Stimulated activated CD8-positive, alpha-beta memory T cell treated with anti-CD3 and anti-CD28 coated beads, Interleukin-12 subunit alpha, Interleukin-12 subunit beta, amount 100 ng/mL, for 4 hours (primary cell): ENCODE measurements around the gene MESD.
A peak's percentile ranks its signal among the peaks of the same experiment; 100 is the strongest.

ENCODE experiments used
- DNase-seq: peaks from one replicate; pipeline ENCODE4 v3.0.0-alpha.2; 2020; ENCODE audit warnings: low read depth

MESD gene

DNA sequence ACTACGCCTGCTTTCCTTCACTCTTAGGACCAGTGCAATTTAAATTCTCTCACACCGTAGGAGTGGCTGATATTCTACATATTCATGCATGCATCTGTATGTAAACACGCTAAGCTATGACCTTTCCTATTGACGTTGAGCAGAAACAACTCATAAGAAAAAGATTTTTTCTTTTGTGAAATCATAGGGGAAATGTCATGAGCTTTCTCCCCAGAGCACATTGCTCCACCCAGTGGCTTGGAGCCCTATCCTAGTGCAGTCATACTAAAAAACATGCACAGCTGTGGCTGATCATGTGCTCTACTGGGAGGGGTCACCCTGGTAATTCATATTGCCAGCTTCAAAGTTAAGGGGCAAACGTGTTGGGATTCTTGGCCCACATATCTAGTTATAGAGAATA lies 1.8 kb upstream of the MESD start:
- no peak for DNase-seq

DNA sequence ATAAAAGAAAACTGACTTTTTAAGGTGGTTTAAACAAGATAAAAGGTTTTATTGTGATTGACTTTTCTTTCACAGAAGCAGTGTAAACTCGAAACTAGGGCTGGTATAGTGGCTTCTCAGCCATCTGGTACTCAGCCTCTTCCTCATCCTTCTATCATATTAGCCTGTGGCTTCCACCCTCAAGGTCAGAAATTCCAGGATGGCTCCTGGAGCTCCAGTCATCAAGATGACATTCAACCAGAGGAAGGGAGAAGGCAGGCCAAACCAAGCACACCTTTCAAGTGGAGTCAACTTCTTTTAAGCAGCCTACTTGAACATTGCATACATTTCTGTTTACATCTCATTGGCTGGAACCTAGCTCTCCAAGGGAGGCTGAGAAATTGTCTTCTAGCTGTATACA lies 1.3 kb upstream of the MESD start:
- no peak for DNase-seq

DNA sequence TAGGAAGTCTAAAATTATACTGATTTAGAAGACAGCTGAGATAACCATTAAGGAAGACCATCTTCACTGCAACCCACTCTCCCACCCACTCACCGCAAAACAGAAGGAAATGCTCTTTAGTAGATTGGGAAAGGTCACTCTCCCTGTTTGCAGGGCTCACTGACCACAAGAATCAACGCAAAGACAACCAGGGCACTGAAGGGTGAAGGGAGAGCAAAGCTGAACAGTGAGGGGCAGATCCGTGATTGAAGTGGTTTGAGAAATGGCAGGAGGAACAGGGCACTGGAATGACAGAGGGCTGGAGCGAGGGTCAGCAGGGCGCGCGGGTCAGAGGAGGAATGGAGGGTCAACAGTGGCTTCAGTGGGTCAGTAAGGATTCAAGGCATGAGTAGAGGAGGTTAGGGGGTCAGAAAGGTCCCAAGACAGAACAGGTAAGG lies 520 bp downstream of the MESD start:
- DNase-seq = no peak

DNA sequence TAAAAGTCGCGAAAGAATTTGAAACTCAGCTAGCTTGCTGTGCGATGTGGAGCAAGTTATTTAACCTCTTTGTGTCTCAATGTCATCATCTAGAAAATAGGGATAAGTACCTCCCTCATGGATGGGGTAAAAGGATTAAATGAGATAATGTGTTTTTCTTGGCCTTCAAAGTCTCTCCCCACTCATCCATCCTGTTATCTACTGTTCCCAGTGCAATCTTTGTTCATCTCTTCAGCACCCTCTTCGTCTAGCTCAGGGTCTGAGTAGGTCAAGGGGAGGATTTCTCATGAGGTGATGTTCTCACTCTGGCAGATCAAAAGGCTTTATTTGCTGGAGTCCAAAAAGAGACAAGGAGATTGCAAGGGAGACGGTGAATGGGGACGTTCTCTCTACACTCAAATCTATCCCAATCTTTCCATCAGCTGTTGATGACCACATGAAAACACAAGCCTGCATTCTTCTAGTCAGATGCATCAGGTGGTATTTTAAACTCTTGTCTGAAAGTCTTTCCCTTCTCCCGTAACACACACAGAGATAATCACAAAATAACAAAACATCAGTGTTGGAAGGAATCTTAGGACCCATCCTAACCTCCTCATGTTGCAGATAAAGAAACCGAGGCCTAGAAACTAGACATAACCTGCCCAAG lies 1.3 kb downstream of the MESD start:
- DNase-seq = no peak

DNA sequence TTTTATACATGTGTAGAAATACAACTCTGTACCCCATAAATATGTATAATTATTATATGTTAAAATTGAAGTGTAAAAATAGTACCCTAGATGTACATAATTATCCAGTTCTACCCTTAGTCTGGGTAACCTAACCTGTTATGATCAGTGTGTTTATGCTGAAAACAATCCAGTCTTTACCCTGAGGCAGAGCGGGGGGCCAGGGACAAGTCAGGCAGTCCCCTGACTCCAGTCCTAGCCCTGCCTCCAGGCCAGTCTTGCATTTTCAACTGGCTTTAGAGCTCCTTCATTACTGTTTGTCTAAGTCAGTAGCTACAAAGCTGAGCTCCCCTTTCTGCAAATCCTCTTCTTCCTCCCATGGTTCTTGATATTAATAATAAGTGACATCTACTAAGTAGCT lies 3.1 kb downstream of the MESD start:
- DNase-seq = no peak

DNA sequence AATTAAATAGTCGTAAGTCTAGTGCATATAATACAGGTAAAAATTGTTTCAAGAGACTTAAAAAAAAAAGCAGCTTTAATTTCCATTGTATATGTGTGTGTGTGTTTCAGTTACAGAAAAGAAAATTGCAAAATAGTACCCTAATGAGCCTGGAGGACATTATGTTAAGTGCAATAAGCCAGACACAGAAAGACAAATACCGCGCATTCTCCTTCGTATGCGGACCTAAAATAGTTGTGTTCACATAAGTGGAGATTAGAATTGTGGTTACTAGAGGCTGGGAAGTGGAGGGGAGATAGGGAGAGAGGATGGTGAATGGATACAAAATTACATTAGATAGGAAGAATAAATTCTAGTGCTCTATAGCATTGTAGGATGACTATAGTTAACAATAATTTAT lies 3.6 kb downstream of the MESD start:
- no peak for DNase-seq

DNA sequence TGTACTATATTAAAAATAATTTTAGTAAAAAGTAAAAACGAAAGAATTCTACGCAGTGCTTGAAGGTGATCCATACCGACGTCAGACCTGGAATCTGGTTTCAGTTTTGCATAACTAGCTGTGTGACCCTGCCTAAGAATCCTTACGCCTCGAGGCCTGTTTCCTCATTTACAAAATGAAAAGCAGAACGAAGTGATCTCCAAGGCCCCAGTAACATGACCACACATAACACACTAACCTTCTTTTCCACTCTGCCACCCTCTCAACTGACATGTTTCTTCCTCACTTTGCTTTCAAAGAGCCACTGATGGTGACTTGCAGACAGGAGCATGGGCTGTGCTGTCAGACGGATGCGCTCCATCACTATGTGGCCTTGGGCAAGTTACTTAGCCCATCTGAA lies 4.8 kb downstream of the MESD start:
- DNase-seq = no peak

DNA sequence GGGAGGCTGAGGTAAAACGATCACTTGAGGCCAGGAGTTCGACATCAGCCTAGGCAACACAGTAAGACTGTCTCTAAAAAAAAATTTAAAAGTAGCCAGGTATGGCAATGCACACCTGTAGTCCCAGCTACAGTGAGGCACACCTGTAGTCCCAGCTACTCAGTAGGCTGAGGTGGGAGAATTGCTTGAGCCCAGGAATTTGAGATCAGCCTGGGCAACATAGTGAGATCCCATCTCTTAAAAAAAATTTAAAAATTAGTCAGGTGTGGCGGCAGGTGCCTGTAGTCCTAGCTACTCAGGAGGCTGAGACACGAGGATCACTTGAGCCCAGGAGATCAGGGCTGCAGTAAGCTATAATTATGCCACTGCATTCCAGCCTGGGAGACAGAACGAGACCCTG lies 6.8 kb downstream of the MESD start:
- no peak for DNase-seq

DNA sequence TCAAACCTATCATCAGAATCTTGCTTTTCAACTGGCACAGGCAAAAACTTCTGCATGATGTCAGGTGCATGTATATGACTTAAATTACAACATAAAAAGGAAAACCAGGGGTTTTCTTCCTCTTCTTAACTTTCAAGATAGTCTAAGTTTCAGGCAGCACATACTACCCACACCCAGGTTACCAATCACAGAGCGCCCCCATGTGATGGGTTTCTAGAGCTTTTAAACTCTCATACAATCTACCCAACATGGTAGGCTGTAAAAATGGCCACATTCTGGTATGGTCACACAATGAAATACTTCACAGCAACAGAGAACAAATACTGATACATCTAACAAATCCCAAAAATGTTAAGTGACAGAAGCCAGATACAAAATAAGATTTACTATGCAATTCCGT lies 7.4 kb downstream of the MESD start:
- no peak for DNase-seq

DNA sequence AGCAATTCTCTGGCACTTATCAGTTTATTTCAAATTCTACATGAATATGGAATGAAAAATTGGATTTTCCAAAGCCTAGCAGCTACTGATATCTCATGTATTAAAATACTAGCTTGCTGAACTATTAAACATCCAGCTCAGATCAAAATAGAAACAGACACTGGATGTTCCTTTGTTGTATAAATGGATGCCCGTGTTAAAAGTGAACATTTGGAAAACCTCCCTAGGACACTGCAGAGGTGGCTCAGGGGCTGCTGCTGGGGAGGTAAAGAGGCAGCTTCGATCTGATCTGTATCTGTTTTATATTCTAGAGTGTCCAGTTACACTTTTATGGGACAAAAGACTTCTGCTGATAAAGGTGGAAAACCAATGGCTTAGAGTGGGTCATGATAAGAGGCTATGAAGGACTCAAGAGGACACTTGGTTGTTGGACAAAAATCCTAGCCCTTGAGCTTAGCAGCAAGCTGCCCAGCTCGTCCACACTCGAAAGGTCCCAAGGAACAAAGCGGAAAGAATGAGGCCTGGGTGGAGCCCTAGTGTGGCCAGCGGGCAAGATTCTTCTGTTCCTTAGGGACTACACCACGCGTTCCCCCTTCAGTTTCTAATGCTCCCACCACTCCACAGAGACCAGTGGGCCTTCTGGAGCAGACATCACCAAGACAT lies 9.9 kb downstream of the MESD start:
- DNase-seq = no peak

DNA sequence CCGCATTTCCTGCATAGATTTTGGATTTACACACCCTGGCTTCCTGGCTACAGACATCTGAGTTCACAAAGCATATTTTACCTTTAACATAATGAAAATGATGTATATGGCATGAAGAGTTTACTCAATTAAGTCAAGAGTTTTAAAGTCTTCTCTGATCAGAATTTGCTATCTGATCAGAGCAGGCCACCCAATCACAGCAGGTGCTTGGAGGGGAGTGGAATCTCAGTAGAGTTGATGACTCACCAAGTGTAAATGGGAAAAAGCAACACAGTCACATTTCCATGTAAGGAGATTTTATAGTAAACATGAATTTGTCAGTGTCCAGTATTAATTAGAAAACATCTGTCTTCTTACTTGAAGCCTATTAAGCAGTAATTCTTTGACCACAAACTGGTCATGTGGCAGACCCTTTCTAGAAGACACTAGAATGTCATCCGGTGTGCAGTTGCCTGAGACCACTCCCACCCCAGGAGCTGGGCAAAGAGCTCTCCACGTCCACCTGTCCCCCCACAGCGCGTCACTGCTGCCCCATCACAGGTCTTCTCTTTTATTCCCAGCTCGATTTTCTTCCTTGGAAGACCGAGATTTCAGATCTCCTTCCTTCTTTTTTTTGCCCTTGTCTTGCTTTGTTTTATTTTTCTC lies 10.8 kb downstream of the MESD start:
- no peak for DNase-seq

DNA sequence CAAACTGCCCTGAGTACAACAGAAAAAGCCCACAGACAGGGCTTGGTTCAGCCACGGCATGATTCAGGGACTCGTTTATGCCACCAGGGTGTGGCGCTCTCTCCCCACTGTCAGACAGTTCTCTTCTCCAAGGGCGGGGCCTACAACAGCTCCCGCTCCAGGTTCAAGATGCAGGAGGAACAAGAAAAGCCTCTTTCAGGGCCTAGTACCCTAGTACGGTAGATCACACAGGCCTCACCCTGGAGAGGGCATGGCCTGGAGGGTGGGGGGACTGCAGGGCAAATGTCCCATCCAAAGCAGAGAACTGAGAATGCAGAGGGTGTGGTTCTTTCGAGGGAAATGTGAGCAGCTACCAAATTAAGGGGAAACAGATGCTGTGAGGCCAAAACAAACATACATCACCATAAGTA lies 12.0 kb downstream of the MESD start:
- DNase-seq = no peak

DNA sequence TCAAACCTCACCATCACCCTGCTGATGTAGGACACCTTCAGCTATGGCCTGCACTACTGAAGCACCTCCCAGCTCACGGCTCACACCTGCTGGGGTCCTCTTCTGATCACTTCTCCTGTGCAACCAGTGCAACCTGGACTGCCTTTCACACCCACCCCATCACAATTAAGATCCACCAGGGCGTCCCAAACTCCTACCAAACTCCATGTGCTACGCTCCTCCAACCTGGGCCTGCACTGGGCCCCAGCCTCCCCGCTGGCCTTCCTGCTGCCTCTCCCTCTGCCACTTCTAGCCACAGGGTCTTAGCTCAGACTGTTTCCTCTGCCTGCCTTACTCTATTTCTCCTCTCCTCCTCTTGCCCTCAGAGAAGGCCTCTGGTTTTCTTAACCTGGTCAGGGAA lies 12.8 kb downstream of the MESD start:
- DNase-seq = no peak

DNA sequence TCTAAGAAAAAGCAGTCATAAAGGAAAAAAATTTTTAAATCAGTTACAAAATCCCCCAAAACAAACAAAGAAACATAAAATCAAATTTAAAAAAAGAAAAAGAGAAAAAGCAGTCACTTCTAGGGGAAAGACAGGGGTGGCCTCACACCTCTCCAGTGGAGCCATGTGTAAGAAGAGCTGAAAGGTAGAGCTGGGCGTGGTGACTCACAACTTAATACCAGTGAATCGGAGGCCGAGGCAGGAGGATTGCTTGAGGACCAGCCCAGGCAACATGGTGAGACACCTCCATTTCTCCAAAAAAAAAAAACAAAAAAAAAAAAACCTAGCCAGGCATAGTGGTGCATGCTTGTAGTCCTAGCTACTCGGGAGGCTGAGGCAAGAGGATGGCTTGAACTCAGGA lies 14.7 kb downstream of the MESD start:
- no peak for DNase-seq

DNA sequence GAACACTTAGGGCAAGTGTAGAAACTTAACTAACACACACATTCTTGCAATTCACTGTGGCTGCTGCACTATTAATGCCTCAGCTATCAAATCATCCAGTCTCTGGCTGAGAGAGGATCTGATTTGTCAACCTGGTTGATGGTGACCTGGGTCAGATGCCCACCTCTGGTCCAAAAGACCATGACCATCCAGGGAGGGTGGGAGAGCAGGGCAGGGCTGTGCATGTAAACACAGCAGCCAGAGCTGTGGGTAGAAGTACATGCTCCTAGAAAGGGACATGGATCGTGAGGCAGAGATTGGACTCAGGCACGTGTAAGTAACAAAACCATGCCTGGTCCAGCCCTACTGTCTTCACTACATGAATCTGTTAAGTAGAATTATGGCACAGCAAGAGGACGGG lies 17.3 kb downstream of the MESD start:
- DNase-seq = no peak

DNA sequence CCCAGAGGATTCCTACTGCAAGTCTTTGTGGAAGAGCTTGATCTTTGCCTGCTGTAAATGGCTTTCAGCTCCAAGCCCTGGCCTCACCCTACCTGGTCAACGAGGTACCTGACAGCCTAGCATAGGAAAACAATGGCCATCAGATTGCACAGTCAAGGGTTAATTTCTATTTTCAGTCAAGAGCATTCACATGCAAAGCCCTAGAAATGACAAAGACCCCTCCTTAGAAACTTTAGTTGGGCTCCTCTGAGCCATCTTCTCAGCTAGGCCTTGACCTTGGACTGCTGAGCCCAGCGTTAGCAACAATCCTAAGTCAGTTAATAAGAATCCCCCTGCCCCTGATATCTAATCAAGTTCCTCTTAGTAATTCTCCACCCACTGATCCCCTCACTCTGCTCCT lies 18.5 kb downstream of the MESD start:
- DNase-seq = no peak

DNA sequence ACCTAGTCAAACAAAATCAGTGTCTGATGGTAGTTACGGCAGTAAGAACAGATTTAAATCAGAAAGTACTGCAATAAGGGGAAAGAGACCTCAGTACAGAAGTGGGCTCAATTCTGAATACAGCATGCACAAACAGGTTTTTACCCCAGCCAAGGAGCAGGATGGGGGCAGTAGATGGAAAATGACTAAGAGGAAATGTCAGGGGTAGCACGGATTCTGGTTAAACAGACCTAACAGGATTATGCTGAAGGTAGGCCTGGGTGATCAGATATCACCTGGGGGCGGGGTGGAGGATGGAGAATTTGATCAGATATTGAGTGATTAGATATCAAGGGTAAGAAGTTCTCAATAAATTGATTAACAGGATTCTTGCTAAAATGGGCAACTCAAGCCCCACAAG lies 19.0 kb downstream of the MESD start:
- DNase-seq = no peak

DNA sequence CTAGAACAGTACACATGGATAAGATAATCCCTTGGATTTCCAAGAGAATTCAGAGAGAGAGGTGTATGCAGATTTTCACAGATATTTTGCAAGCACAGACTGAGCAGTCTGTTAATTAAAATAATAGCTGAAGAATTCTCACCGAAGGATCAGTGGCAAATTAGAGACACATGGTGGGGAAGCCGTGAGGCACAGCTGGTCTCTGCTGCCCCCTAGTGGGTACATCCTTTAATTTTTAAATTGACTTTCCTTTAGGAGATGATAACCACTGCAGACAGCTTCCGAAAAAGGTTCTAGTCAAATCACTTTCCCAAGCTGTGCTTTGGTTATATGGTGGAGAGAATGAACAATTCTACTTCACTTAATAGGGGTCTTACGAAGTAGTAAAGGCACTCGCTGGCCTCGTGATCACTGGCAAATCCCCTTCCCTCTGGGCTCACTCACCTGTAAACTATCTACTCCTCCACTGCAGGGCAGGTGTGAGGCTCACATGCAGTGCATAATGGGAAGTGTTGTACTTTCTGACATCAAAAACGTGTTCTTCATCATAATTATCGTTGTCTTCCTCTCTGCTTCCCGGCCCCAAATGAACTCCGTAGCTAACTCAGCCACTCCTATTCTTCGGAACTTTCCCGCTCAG lies 19.5 kb downstream of the MESD start:
- DNase-seq = peak; percentile 20

DNA sequence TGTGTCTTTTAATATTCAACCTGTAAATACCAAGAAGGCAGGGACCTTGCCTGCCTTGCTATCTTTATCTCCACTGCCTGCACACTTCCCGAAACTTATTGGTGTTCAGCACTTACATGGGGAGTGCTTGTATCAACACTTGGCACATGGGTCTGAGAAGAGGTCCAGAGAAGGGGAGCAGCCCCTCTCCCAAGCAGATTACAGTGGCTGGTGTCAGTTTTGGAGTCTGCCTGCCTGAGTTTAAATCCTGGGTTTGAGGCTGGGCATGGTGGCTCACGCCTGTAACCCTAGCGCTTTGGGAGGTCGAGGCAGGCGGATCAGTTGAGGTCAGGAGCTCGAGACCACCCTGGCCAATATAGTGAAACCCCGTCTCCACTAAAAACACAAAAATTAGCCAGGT lies 20.3 kb downstream of the MESD start:
- no peak for DNase-seq

DNA sequence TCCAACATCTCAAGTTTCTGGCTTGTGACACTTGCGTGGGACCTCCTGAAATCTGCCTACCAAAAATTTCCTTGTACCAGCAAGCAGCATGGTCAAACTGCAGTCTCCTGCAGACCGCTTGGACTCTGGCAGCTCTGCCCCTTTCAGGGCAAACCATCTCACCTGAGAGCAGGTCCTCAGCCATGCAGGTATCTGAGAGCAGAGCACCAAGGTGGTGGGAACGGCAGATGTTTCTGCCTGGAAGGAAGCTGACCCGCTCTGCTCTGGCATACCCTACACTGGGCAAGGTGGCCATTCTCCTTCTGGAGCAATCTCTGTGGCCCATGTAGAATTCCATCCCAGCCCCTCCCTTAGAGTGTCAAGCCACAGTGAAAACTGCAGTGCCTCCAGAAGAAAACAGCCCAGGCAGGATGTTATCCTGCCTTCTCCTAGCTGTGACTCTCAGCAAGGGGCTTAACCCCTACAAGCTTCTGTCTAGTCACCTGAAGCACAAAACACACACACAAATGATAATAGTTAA lies 21.6 kb downstream of the MESD start:
- DNase-seq = no peak

DNA sequence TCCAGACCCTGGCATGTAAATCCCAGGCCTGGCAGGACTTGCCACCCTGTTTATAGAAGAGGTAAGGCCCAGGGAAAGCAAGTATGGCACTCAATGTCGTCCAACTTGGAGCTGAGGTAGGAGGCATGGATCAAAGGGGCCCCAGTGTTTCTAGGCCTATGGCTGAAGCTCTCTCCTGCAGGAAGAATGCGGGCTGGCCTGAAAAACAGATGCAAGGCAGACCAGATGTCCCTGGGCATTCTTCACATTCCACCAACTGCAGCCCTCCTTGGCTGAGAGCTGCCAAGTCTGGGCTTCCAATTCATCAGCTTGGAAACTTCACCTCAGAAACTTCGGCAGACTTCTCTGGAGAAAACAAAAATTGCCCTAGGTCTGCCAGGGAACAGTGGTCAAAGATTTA lies 22.2 kb downstream of the MESD start:
- DNase-seq = no peak

DNA sequence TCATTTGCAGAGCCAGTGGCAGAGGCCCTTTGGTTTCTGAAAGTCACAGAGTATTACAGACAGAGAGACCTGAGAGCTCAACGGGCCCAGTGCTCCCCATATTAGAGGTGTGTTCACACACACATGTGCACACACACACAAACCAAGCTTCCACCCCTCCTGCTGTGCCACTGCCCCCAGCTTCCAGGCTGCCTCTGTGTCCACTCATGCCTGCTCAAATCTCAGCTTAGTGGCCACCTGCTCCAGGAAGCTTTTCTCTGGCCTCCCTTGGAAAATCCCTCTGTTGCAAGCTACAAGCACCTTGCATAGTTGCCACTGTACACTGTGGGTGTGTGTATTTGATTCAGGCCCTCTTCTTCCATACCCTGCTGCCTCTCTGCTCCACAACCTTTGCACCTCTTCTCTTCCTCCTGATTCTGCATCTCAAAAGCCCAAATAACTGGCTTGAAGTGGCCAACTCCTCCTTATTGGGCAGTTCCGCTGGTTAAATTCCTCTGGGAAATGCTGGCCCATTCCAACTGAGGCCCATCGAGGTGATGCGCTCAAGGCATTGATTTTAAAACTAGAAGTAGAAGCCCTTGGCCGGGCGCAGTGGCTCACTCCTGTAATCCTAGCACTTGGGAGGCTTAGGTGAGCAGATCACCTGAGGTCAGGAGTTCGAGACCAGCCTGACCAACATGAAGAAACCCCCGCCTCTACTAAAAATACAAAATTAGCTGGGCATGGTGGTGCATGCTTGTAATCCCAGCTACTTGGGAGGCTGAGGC lies 23.0 kb downstream of the MESD start:
- no peak for DNase-seq
